Measurements from ENCODE around the gene AP2B1.

GRCh38 chr17:35775583-35775982 is 188.5 kb downstream of the AP2B1 start:
- TF ChIP-seq CTCF (IDR thresholded peaks at IDR 0.05) (no peak), ZFX (IDR thresholded peaks at IDR 0.05; ENCODE audit: borderline replicate concordance) (no peak)
